ENCODE data around the gene RCAN2.

The RCAN2 gene

GRCh38 chr6:46491628-46492547 is 639 bp upstream of the RCAN2 start:
- DNase-seq (ENCODE audit: low read depth in 2 of 2) = no peak

- DNase-seq (ENCODE audit: low read depth in 2 of 2) = no peak
Observed at GRCh38 chr6:46490425-46491200, 636 bp downstream of the RCAN2 start.

GRCh38 chr6:46486181-46486580 is 5.1 kb downstream of the RCAN2 start:
- DNase-seq (ENCODE audit: low read depth in 2 of 2) = no peak

- DNase-seq (ENCODE audit: low read depth in 2 of 2) = no peak
Observed at GRCh38 chr6:46484081-46484820, 7.0 kb downstream of the RCAN2 start.

- no peak for DNase-seq (ENCODE audit: low read depth in 2 of 2)
Observed at GRCh38 chr6:46476301-46476700, 14.9 kb downstream of the RCAN2 start.

GRCh38 chr6:46473881-46474280 is 17.4 kb downstream of the RCAN2 start:
- DNase-seq (ENCODE audit: low read depth in 2 of 2) = no peak

GRCh38 chr6:46472243-46472642 is 19.0 kb downstream of the RCAN2 start:
- no peak for DNase-seq (ENCODE audit: low read depth in 2 of 2)

- DNase-seq (ENCODE audit: low read depth in 2 of 2) = no peak
Observed at GRCh38 chr6:46469021-46469420, 22.2 kb downstream of the RCAN2 start.

GRCh38 chr6:46468403-46469010 is 22.7 kb downstream of the RCAN2 start:
- no peak for DNase-seq (ENCODE audit: low read depth in 2 of 2)

- no peak for DNase-seq (ENCODE audit: low read depth in 2 of 2)
Observed at GRCh38 chr6:46466570-46466969, 24.7 kb downstream of the RCAN2 start.

GRCh38 chr6:46465294-46466165 is 25.7 kb downstream of the RCAN2 start:
- DNase-seq (ENCODE audit: low read depth in 2 of 2) = no peak

- DNase-seq (ENCODE audit: low read depth in 2 of 2) = no peak
Observed at GRCh38 chr6:46456297-46456696, 35.0 kb downstream of the RCAN2 start.

GRCh38 chr6:46454691-46455090 is 36.6 kb downstream of the RCAN2 start:
- no peak for DNase-seq (ENCODE audit: low read depth in 2 of 2)

- no peak for DNase-seq (ENCODE audit: low read depth in 2 of 2)
Observed at GRCh38 chr6:46453741-46454316, 37.4 kb downstream of the RCAN2 start.

GRCh38 chr6:46453216-46453615 is 38.0 kb downstream of the RCAN2 start:
- DNase-seq (ENCODE audit: low read depth in 2 of 2) = no peak

- DNase-seq (ENCODE audit: low read depth in 2 of 2) = no peak
Observed at GRCh38 chr6:46452312-46452917, 38.8 kb downstream of the RCAN2 start.

- no peak for DNase-seq (ENCODE audit: low read depth in 2 of 2)
Observed at GRCh38 chr6:46451343-46451742, 39.9 kb downstream of the RCAN2 start.

GRCh38 chr6:46444772-46445454 is 46.3 kb downstream of the RCAN2 start:
- no peak for DNase-seq (ENCODE audit: low read depth in 2 of 2)

GRCh38 chr6:46443623-46444022 is 47.6 kb downstream of the RCAN2 start:
- DNase-seq (ENCODE audit: low read depth in 2 of 2) = no peak
